ENCODE measurements around the gene MYL5.

DNA sequence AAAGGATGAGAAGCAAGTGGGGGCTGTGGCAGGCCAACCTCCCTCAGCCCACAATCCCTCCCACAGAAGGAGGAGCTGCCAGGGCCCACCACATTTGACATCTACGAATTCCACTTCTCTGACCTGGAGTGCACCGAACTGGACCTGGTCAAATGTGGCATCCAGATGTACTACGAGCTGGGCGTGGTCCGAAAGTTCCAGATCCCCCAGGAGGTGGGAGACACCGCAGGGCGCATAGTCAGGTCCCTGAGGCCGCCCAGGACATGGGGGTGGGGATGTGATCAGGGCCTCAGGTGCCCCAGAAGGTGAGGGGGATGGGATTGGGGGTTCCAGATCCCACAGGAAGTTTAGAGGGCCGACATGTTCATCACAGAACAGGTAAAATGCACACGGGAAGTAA, 13.9 kb upstream of the MYL5 start:
- TF ChIP-seq CTCF (IDR thresholded peaks at IDR 0.05) (no peak), POLR2A (IDR thresholded peaks at IDR 0.05) (no peak), EP300 (IDR thresholded peaks at IDR 0.05) (no peak)
